GM19043 (cell line): ENCODE measurements around the gene TRPV3.
"Not testable (repeated sequence)": the region's sequence is repeated elsewhere in the genome, so short reads cannot be mapped to it uniquely, and the experiment has no call there.

Source experiments
- ATAC-seq: cut with Tn5 transposase; IDR thresholded peaks from one replicate; pipeline ENCODE4 v1.9.1; 2021; ENCODE audit warnings: low read depth; ENCODE audit not compliant: unreplicated experiment

Gene TRPV3

DNA sequence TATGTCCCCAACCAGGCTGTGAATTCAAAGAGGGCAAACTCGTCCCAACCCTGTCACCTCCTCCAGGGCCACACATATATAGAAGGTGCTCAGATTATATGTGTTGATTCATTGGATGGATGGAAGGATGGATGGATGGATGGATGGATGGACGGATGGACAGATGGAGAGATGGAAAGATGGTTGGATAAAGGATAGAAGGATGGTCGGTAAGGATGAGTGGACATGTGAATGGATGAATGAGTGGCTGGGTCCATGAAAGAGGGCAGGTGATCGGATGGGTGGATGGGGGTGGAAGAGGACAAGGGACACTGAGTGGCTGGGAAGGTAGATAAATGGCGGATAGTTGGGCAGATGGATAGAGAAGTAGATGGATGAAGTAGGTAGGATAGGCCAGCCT is 30.1 kb downstream of the TRPV3 start:
- no peak for ATAC-seq

DNA sequence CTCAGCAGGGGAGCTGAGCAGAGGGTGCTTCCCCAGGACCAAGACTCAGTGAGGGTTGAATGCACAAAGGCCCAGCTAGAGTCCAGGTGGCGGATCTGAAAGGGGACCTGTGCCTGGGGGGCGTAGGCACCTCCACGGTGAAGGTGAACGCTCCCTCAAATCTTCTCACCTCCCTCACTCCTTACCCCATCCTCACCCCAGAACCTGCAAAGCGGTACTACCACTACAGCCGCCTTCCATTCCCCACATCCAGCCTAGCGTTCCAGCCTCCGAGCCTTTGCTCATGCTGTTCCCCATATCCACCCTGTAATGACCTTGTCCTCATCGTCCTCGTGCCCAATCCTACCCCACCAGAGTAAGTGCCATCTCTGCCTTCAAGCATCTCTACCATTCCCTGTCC is 30.6 kb downstream of the TRPV3 start:
- ATAC-seq: no peak

DNA sequence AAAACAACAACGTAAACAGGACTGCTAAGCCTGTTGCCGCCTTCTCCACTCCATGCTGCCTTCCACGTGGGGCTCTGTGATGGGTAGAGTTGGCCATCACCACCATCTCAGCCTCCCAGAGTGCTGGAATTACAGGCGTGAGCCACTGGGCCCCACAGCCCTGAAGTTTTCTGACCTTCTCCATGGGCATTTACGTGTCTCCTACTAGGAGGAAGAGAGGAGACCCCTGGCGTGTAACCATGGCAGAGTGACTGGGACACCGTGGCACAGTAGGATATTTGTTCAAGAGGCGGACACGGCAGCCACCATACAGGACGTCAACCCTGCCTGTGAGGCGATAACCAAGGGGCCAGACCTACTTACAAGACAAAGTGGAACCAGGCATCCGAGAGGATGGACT is 31.1 kb downstream of the TRPV3 start:
- no peak for ATAC-seq

DNA sequence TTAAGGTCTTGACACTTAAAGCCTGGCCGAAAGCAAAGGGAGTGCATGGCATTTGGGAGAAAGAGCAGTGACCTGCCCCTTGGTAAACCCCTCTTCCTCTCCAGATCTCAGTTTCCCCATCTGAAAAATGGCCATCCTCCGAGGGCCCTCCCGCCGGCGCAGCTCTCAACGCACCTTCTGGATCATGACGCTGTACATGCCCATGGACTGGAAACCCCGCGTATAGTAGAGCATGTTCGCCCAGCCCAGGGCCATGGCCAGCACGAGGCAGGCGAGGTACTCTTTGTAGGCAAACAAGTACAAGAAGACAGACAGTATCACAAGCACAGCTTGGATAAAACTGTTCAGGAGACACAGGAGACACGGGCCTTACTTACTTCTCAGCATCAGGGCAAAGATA is 33.6 kb downstream of the TRPV3 start:
- no peak for ATAC-seq

DNA sequence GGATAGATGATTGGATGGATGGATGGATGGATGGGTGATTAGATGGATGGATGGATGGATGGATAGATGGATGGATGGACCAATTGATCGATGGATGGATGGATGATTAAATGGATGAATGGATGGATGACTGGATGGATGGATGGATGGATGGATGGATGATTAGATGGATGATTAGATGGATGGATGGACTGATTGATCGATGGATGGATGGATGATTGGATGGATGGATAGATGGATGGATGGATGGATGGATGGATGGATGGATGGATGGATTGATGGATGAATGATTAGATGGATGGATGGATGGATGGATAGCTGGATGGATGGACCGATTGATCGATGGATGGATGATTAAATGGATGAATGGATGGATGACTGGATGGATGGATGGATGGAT is 38.1 kb downstream of the TRPV3 start:
- ATAC-seq: not testable (repeated sequence)

DNA sequence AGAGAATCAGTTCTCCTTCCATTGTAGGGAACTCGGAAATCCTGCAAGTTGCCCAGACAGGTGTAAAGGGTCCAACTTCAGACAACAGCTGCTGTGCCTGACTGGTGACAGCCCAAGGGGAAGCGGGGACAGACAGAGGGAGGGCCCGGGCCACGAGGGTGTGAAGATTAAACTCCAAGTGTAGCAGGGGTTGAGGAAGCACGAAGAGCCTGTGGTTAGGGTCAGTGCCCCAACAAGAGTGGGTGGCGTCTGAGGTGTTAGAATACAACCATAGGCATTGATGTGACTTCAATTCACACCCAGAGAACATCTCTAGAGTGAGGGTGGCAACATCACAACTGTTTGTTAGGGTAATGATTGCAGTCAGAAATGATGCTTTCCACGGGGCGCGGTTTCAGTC is 42.7 kb downstream of the TRPV3 start:
- ATAC-seq: no peak

DNA sequence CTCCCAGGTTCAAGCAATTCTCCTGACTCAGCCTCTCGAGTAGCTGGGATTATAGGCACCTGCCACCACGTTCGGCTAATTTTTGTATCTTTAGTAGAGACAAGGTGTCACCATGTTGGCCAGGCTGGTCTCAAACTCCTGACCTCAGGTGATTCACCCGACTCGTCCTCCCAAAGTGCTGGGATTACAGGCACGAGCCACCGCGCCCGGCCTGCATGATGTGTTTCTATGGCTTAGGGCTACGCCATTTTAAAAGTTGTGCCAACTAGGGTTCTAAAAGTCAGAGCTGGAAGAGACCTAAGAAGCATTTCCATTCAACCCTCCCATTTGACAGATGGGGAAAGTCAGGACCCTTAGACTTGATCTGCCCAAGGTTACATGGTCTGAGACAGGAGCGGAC is 43.4 kb downstream of the TRPV3 start:
- not testable (repeated sequence) for ATAC-seq

DNA sequence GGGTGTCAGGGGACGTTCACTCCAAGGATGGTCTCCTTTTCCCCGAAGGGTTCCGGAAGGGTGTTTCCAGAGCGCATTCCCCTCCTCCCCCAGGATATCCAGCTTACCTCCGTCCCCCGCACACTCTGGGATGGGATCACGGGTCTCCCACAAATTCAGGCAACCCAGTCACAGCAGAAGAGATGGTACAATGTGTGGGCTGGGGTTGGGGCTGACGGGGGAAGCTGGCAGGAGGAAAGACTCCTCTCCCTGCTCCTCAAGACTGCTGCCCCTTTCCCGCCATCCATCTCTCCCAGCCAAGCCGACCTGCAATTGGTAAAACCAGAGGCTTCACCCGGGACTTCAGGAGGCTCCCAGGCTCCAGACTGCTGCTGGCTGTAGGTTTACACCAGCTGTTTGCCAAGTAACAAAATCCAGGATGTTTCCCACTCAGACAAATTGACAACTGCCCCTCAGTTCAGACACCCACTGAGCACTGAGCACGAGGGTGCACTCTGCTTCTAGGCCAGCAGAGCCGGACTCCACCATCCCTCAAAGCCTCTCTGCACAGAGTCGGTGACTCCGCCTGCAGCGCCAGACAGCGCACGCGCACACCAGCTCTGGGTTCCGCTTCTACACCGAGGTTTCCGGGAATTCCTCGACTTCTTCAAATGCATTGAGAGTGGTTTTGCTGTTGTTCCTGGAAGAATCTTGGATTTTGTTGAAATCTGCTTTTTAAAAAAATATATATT is 44.1 kb downstream of the TRPV3 start:
- ATAC-seq: no peak

DNA sequence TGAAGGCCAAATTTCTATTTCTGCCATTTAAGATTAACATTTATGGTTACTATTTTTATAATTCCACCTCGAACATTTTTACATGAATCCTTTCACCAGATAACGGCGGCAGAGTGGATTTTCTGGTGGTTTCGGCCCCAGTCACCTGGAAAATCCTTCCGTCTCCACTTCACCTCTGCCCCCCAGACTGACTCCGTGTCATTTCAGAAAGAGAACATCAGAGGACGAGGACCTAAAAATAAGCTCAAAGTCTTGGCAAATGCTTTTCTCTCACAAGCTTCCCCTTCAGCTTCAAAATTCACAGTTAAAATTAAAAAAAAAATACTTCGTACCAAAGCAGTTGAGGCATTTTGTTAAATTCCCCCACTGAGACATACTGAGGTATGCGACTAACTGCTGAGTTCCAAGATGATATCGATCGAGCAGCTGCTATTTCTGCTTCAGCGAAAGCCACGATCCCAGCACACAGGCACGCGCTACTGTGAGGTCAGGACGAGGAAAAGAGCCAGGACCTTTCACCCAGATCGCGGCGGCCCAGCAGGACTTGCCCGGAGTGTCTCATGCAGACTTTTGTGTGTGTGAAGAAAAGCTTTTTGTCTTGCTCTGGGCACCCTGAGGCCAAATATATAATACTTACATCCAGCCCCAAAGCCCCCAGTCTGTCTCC is 45.0 kb downstream of the TRPV3 start:
- ATAC-seq: no peak

DNA sequence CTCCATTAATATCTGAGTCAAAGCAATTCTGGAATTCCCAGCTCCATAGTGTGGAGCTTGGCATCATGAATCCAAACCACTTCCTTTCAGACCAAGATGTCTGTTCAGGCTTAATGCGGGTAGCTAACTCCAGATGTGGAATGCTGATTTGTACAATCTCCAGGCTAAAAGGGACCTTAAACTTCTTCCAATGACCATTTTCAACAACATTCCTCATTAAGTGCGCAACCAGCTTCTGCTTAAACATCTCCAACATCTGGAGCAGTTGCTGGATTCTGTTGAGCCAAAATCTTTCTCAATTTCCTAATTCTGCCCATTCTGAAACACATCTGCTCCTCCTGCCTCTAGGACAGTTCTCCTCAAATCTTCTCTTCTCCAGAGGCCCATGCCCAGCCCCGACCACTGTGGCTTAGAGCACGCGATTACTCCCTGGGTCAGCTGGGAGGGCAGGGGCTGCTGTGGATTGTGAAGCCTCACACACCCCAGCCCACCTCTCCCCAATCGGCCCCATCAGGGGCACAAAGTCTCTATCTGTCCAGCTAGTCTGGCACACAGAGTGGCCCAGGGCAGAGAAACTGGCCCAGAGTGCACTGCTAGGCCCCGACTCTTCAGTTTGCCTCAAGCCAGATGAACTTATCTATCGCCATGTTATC is 45.6 kb downstream of the TRPV3 start:
- ATAC-seq: no peak

DNA sequence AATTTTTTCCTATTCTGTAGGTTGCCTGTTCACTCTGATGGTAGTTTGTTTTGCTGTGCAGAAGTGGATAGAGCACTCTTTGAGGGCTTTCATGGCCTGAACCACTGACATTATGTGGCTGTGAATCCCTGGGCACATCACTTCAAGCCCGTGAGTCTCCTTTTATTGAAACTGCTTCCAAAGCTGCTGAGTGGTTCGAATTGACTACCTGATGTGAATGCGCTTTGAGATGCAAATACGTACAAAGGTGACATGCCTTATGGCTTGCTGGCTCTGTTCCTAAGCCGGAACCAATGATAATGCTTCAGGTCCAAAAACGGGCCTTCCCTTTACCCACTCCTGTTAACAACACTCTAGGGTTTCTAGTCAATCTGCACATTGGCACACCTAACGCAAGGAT is 47.5 kb downstream of the TRPV3 start:
- no peak for ATAC-seq

DNA sequence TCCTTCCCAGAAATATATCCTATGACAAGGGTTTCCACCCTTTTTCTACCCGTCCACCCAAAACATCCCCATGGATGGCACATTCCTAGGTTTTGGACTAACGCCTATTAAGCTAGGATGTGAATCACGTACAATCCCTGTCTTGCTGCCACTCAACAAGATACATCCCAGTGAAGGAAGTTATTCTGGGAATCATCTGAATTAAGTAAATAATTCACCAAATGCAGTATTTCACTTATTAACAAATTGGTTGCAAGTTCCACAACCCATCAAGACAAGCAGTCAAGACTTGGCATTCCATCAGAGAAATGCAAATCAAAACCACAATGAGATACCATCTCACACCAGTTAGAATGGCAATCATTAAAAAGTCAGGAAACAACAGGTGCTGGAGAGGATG is 49.7 kb downstream of the TRPV3 start:
- no peak for ATAC-seq

DNA sequence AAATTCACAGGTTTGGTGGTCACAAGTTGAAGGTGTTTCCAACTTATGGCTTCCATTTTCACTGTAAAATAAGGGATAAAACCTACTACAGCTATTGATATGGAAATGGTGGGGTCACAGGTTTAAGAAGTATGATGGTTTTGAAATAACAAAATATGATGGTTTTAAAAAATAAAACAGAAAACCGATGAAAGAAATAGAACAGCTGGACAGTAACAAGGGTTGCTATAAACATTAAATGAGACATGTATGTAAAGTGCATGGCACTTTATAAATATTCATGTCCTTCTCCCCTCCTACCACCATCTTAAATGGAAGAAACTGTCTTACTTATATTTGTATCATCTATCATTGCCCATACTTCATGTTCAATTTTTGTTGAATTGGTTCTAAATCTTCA is 50.5 kb downstream of the TRPV3 start:
- no peak for ATAC-seq

DNA sequence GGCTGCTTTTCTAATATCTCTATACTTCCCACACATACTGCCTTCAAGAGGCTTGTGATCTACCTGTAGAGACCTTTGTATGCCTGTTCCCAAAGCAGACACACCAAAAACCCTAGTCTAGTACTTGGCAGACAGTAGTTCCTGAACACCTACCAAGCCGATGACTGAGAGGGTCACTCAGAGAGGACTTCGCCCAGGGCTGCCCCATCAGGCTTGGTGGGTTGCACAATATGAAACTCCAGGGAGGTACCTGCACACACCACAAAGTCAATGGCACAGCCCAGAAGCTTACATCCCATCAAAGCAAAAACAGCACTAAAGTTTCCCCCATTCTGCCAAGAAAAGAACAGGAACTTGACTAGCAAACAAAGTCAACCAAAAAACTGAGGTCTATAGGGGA is 51.6 kb downstream of the TRPV3 start:
- ATAC-seq: no peak

DNA sequence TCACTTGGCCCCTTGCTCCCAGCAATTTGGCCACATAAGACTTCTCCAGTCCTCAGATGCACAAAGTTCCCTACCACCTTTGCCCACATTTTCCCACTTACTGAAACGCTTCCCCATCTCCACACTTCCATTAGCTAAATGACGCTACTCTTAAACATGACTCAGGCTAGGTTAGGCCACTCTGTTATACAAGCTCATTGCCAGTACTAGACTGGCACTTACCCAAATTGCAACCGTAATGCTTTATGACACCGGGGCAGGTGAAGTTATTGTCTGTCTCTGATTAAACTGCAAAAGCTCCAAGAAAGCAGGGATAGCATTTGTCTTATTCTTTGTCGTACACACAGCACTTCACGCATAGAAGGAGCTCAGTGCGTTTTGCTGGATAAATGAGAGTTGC is 52.6 kb downstream of the TRPV3 start:
- ATAC-seq: no peak

DNA sequence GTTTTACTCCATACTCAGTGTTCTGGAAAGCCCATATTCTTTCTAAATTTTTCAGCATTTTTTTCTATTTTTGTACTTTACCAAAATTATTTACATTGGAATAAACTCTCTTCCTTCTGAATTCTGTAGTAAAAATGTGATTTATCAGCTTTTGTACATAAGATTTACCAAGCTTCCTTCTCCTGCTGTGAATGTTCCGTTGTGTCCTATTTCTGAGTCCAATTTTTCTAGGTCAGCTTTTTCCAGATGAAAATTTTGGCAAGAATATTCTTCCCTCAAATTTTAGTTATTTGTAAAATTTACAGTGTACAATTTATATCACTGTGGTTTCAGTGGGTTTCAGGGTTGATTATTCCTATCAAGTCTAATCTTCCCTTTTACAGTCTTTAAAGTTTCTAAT is 54.3 kb downstream of the TRPV3 start:
- ATAC-seq: no peak

DNA sequence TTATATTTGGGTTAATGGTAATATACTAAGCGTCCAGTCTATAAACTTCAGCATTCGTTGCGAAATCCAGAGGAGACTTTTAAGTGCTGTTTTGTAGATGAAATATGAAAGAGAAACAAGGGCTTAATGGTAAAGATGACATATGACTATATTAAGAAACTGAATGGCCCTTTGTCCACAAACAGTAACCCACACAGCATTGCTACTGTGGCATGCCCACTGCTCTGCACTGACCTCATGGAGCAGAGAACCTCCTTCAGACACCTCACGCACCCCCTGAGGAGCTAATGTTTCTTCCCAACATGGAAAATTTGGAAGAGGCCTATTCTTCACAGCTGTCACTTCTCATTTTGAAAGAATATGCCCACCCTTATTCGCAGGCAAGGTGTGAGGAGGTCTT is 55.1 kb downstream of the TRPV3 start:
- no peak for ATAC-seq

DNA sequence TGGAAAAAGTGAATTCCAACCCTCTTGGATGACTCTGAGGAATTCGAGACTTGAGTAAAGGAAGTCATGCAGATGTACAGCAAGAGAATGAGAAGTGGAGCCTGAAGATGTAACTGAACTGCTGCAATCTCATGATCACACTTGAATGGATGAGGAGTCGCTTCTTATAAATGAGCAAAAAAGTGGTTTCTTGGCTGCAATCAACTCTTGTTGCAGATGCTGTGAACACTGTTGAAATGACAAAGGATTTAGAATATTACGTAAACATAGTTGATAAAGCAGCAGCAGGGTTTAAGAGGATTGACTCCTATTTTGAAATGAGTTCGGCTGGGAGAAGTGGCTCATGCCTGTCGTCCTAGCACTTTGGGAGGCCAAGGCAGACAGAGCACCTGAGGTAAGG is 56.3 kb downstream of the TRPV3 start:
- ATAC-seq: no peak

DNA sequence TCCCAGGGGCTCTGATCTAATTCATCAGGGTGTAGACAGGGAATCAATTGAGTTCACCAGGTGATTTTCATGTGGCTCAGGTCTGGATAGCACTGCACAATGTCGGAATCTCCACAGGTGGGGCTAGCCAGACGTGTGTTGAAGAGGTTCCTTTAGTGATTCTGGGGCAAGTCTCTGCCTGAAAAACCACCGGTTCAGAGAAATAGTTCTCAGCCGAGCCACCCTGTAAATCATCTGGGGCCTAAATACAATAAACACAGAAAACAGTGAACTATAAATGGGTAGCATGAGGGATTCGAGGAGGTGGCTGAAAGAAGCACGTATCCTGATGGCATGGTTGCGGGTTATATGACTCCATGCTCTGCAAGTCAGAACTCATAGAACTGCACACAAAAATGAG is 60.5 kb downstream of the TRPV3 start:
- no peak for ATAC-seq

DNA sequence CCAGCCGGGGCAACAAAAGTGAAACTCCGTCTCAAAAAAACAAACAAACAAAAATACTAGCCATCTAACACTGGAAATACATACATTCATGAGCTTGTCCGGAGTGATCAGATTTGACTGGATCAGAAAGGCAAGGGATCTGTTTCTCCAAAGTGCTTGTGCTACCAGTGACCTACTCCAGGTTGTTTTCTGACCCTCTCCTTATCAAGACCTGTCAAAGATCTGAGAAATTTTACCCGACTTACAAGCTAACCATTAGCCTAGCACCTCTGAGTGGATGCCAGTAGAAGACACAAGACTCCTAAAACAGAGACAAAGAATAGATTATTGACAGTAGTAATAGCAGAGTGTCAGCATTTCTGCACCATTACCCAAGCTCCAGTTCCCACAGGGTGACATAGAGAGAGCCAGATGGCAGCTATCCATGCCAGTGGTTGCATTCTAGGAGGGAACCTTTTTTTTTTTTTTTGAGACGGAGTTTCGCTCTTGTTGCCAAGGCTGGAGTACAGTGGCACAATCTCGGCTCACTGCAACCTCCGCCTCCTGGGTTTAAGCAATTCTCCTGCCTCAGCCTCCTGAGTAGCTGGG is 72.0 kb downstream of the TRPV3 start:
- no peak for ATAC-seq

DNA sequence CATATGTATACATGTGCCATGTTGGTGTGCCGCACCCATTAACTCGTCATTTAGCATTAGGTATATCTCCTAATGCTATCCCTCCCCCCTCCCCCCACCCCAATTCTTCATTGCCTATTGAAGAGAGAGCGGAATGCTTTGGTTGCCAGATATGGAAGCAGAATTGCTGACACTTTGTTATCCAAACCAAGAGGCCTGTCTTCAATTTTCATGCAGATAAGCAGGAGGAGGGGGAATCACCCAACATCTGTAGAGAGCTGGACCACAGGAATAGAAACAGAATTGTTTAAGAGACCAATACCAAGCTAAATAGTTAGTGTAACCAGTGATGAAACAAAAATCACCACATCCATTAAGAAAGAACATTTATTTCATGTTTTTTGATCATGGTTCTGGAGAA is 74.8 kb downstream of the TRPV3 start:
- no peak for ATAC-seq

DNA sequence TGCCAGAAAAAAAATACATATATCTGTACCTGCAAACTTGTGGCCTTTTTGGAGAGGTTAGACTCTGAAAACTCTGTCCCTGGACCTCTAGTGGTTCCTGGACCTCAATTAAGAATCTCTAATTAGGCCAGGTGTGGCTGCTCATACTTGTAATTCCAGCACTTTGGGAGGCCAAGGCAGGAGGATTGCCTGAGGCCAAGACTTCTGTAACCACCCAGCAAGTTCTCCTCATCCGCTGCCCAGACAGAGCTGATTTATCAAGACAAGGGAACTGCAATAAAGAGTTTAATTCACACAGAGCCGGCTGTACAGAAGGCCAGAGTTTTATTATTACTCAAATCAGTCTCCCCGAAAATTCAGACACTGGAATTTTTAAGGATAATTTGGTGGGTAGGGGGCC is 77.6 kb downstream of the TRPV3 start:
- ATAC-seq: no peak
